Glutamatergic neuron (in vitro differentiated cells): ENCODE results near the gene PCDHGA10. TPM values are rescaled to one million over a fixed set of nuclear protein-coding genes. Genes with fewer than 3 reads are reported as not detected.
A peak's percentile ranks its signal among the peaks of the same experiment; 100 is the strongest.

Experiments
- DNase-seq: peaks from one replicate; pipeline ENCODE4 v3.0.0; 2022
- H3K27ac Mint-ChIP-seq: one replicate; pipeline ENCODE4 v1.8.0; 2020; ENCODE audit warnings: mild to moderate bottlenecking, mixed read lengths, inconsistent platforms; ENCODE audit not compliant: unreplicated experiment
- H3K27me3 Mint-ChIP-seq: one replicate; pipeline ENCODE4 v1.8.0; 2020; ENCODE audit warnings: mild to moderate bottlenecking, moderate library complexity, mixed read lengths, inconsistent platforms; ENCODE audit not compliant: unreplicated experiment
- H3K36me3 Mint-ChIP-seq: one replicate; pipeline ENCODE4 v1.8.0; 2020; ENCODE audit warnings: mild to moderate bottlenecking, mixed read lengths, inconsistent platforms; ENCODE audit not compliant: unreplicated experiment
- H3K4me1 Mint-ChIP-seq: one replicate; pipeline ENCODE4 v1.8.0; 2020; ENCODE audit warnings: mild to moderate bottlenecking, low read depth, mixed read lengths, inconsistent platforms; ENCODE audit not compliant: unreplicated experiment
- H3K4me3 Mint-ChIP-seq: one replicate; pipeline ENCODE4 v1.8.0; 2020; ENCODE audit warnings: mild to moderate bottlenecking, mixed read lengths, inconsistent platforms; ENCODE audit not compliant: unreplicated experiment
- H3K9me3 Mint-ChIP-seq: one replicate; pipeline ENCODE4 v1.8.0; 2020; ENCODE audit warnings: mild to moderate bottlenecking, moderate library complexity, mixed read lengths, inconsistent platforms; ENCODE audit not compliant: unreplicated experiment
- CTCF ChIP-seq: fragments of 200-600 bp; sonication (generic); IDR thresholded peaks from one replicate; pipeline ENCODE4 v1.5.0; 2021; ENCODE audit not compliant: partially characterized antibody, unreplicated experiment
- long read RNA-seq: library from polyadenylated mRNA; unstranded; transcript quantifications from one replicate; pipeline ENCODE4 v2.0.0, GENCODE V29; 2020; ENCODE audit not compliant: unreplicated experiment
- total RNA-seq: library from RNA; stranded (reverse); fragmentation: NEBNext Ultra II Directional; extraction: Animal tissue kit (Norgen Biotek cat#: 25700); gene quantifications from one replicate; pipeline ENCODE4 v1.2.1, GENCODE V29; 2021; ENCODE audit not compliant: unreplicated experiment

PCDHGA10 gene
- total RNA-seq = 16.6 TPM
- long read RNA-seq, full-length matches to known transcripts = 1 of 1 reads
- long read RNA-seq, partial matches to known transcripts = 0 of 1 reads
- long read RNA-seq, other reads (novel, unspliced or antisense) = 0 of 1 reads

- H3K9me3 Mint-ChIP-seq = peaks cover 60% of the 10 kb centered on the region
- peaks cover 26% of the 10 kb centered on the region for H3K27me3 Mint-ChIP-seq
- peak; percentile 35 for TF ChIP-seq CTCF
- H3K4me1 Mint-ChIP-seq = peaks cover 3% of the 10 kb centered on the region
- DNase-seq = peak; percentile 40
- peak within 1 kb of the TSS; percentile 55 for H3K27ac Mint-ChIP-seq
- peaks cover 66% of the 10 kb centered on the region for H3K36me3 Mint-ChIP-seq
- H3K4me3 Mint-ChIP-seq = peak within 1 kb of the TSS; percentile 80
These were observed at the start of gene PCDHGA10 for GRCh38 chr5:141412854-141413539. PCDHGA10 (plus strand) TSS chr5:141412987; CDS start chr5:141413176, 189 bp downstream.

GRCh38 chr5:141363952-141364660 lies 48.7 kb upstream of the PCDHGA10 start, which contains the start of gene PCDHGA5:
PCDHGA5 (plus strand) TSS chr5:141364162; CDS start chr5:141364331, 169 bp downstream.
- Mint-ChIP-seq H3K27me3 (peaks cover 12% of the 10 kb centered on the region), H3K9me3 (peaks cover 32% of the 10 kb centered on the region), H3K4me3 (no peak within 1 kb of the TSS), H3K36me3 (peaks cover 46% of the 10 kb centered on the region), H3K27ac (no peak within 1 kb of the TSS), H3K4me1 (no peaks in the 10 kb centered on the region)
- DNase-seq = no peak
- TF ChIP-seq CTCF = no peak

- Mint-ChIP-seq H3K9me3 (peaks cover 29% of the 10 kb centered on the region), H3K4me3 (no peak overlapping the region)
- no peak for TF ChIP-seq CTCF
These were observed 46.5 kb upstream of the PCDHGA10 start for GRCh38 chr5:141366016-141366896.

GRCh38 chr5:141369994-141370848 lies 42.6 kb upstream of the PCDHGA10 start, which contains the start of gene PCDHGB3:
PCDHGB3 (plus strand) TSS chr5:141370242; CDS start chr5:141370395, 153 bp downstream.
- Mint-ChIP-seq H3K4me1 (no peaks in the 10 kb centered on the region), H3K9me3 (peaks cover 22% of the 10 kb centered on the region), H3K27me3 (no peaks in the 10 kb centered on the region), H3K27ac (no peak within 1 kb of the TSS), H3K4me3 (no peak within 1 kb of the TSS), H3K36me3 (peaks cover 51% of the 10 kb centered on the region)
- DNase-seq = no peak
- no peak for TF ChIP-seq CTCF

More at GRCh38 chr5:141366016-141366896, 46.5 kb upstream of the PCDHGA10 start:
- no peaks in the 10 kb centered on the region for H3K4me1 Mint-ChIP-seq
- H3K27ac Mint-ChIP-seq = no peak overlapping the region
- H3K27me3 Mint-ChIP-seq = peaks cover 3% of the 10 kb centered on the region
- peaks cover 47% of the 10 kb centered on the region for H3K36me3 Mint-ChIP-seq
- DNase-seq = no peak
